DND-41 (cell line): ENCODE measurements around the gene RYR3.

Experiments
- ATAC-seq: fragments of 200-7000 bp; cut with Tn5 transposase; 3 replicates; pipeline ENCODE4 v1.9.1; 2021; ENCODE audit warnings: low read depth; ENCODE audit not compliant: insufficient read depth
- DNase-seq: peaks from one replicate; pipeline ENCODE4 v3.0.0-alpha.2; 2020
- H2AFZ ChIP-seq: 2 replicates; pipeline ENCODE4 v1.6.0; 2012; ENCODE audit warnings: low read depth, low read length
- H3K27ac ChIP-seq: 2 replicates; pipeline ENCODE4 v1.5.1; 2012; ENCODE audit warnings: low read length, inconsistent platforms
- H3K27me3 ChIP-seq: fragments of 200-600 bp; sonication (generic); 2 replicates; pipeline ENCODE4 v1.6.0; 2012; ENCODE audit warnings: low read length, mild to moderate bottlenecking, inconsistent platforms; ENCODE audit not compliant: insufficient read depth, poor library complexity
- H3K36me3 ChIP-seq: 2 replicates; pipeline ENCODE4 v1.5.1; 2012; ENCODE audit warnings: low read length, inconsistent platforms; ENCODE audit not compliant: insufficient read depth
- H3K4me1 ChIP-seq: 2 replicates; pipeline ENCODE4 v1.5.1; 2012; ENCODE audit warnings: mild to moderate bottlenecking, low read length; ENCODE audit not compliant: insufficient read depth
- H3K4me2 ChIP-seq: 2 replicates; pipeline ENCODE4 v1.6.0; 2012; ENCODE audit warnings: mild to moderate bottlenecking, moderate library complexity, low read length, inconsistent platforms; ENCODE audit not compliant: insufficient read depth
- H3K4me3 ChIP-seq, 2 experiments: fragments of 200-600 bp in 1 of 2; shearing (Covaris generic) in 1 of 2; 2 replicates each; pipeline ENCODE4 v1.5.1; 2012 to 2016; ENCODE audit warnings: inconsistent platforms in 2 of 2, low read length in 2 of 2, mild to moderate bottlenecking in 2 of 2, low read depth in 1 of 2, moderate library complexity in 1 of 2
- H3K79me2 ChIP-seq: 2 replicates; pipeline ENCODE4 v1.6.0; 2012; ENCODE audit warnings: low read length, inconsistent platforms; ENCODE audit not compliant: insufficient read depth
- H3K9ac ChIP-seq: 2 replicates; pipeline ENCODE4 v1.6.0; 2012; ENCODE audit warnings: low read depth, mild to moderate bottlenecking, inconsistent platforms, low read length, moderate library complexity
- H3K9me3 ChIP-seq: 2 replicates; pipeline ENCODE4 v1.5.1; 2012; ENCODE audit warnings: low read length, moderate library complexity, mild to moderate bottlenecking, inconsistent platforms; ENCODE audit not compliant: insufficient read depth, severe bottlenecking
- H4K20me1 ChIP-seq: 2 replicates; pipeline ENCODE4 v1.6.0; 2012; ENCODE audit warnings: low read length; ENCODE audit not compliant: insufficient read depth
- CTCF ChIP-seq: IDR thresholded peaks from 2 replicates; pipeline ENCODE4 v1.5.1; 2012; ENCODE audit warnings: borderline replicate concordance, low read length, moderate library complexity, mild to moderate bottlenecking; ENCODE audit not compliant: poor library complexity, severe bottlenecking; ENCODE audit errors: extremely low read depth
- EZH2 ChIP-seq: IDR thresholded peaks from 3 replicates; pipeline ENCODE4 v1.6.1; 2012; ENCODE audit warnings: borderline replicate concordance, low read depth, mild to moderate bottlenecking, moderate library complexity, low read length, inconsistent platforms; ENCODE audit not compliant: severe bottlenecking

Gene RYR3

GRCh38 chr15:33753012-33753411 is 442.2 kb downstream of the RYR3 start:
- Histone ChIP-seq H3K9me3 (no peaks in the 10 kb centered on the region), H3K4me3 (no peak overlapping the region), H3K9ac (no peak overlapping the region), H3K4me2 (no peak overlapping the region), H3K27me3 (no peaks in the 10 kb centered on the region), H4K20me1 (no peaks in the 10 kb centered on the region), H3K79me2 (no peaks in the 10 kb centered on the region), H3K27ac (no peak overlapping the region), H2AFZ (no peak overlapping the region), H3K36me3 (no peaks in the 10 kb centered on the region), H3K4me1 (no peaks in the 10 kb centered on the region)
- no peak for TF ChIP-seq EZH2
- no peak for TF ChIP-seq CTCF
- no peak for DNase-seq
- no peak for ATAC-seq

- Histone ChIP-seq H4K20me1 (no peaks in the 10 kb centered on the region), H3K4me2 (no peak overlapping the region), H3K9me3 (no peaks in the 10 kb centered on the region), H3K9ac (no peak overlapping the region), H3K4me3 (no peak overlapping the region), H3K36me3 (no peaks in the 10 kb centered on the region), H3K4me1 (no peaks in the 10 kb centered on the region), H3K79me2 (no peaks in the 10 kb centered on the region), H3K27me3 (no peaks in the 10 kb centered on the region), H3K27ac (no peak overlapping the region), H2AFZ (no peak overlapping the region)
- TF ChIP-seq EZH2 = no peak
- no peak for TF ChIP-seq CTCF
- DNase-seq (no peak), ATAC-seq (no peak)
Observed at GRCh38 chr15:33754242-33754641, 443.5 kb downstream of the RYR3 start.

- no peak for DNase-seq
- no peaks in the 10 kb centered on the region for H3K36me3 ChIP-seq
- no peak overlapping the region for H3K27ac ChIP-seq
- no peak overlapping the region for H3K9ac ChIP-seq
- no peaks in the 10 kb centered on the region for H3K9me3 ChIP-seq
- H3K27me3 ChIP-seq = no peaks in the 10 kb centered on the region
- no peak overlapping the region for H3K4me3 ChIP-seq
- no peak for ATAC-seq
- no peak overlapping the region for H2AFZ ChIP-seq
- H3K4me2 ChIP-seq = no peak overlapping the region
- no peaks in the 10 kb centered on the region for H4K20me1 ChIP-seq
- TF ChIP-seq CTCF (no peak), EZH2 (no peak)
- H3K4me1 ChIP-seq = no peaks in the 10 kb centered on the region
- no peaks in the 10 kb centered on the region for H3K79me2 ChIP-seq
Observed at GRCh38 chr15:33756961-33757360, 446.2 kb downstream of the RYR3 start.

- no peak overlapping the region for H3K4me2 ChIP-seq
Observed at GRCh38 chr15:33757516-33758232, 446.9 kb downstream of the RYR3 start.

More at GRCh38 chr15:33757516-33758232, 446.9 kb downstream of the RYR3 start:
- ATAC-seq (no peak), DNase-seq (no peak)
- H3K9me3 ChIP-seq = no peaks in the 10 kb centered on the region
- H3K79me2 ChIP-seq = no peaks in the 10 kb centered on the region
- H3K27ac ChIP-seq = no peak overlapping the region
- H3K4me1 ChIP-seq = no peaks in the 10 kb centered on the region
- no peak overlapping the region for H3K4me3 ChIP-seq
- TF ChIP-seq EZH2 (no peak), CTCF (no peak)
- no peaks in the 10 kb centered on the region for H3K36me3 ChIP-seq
- no peaks in the 10 kb centered on the region for H3K27me3 ChIP-seq
- H4K20me1 ChIP-seq = no peaks in the 10 kb centered on the region
- H3K9ac ChIP-seq = no peak overlapping the region
- no peak overlapping the region for H2AFZ ChIP-seq
